ENCODE measurements around the gene MAPKAPK3.

The MAPKAPK3 gene

DNA sequence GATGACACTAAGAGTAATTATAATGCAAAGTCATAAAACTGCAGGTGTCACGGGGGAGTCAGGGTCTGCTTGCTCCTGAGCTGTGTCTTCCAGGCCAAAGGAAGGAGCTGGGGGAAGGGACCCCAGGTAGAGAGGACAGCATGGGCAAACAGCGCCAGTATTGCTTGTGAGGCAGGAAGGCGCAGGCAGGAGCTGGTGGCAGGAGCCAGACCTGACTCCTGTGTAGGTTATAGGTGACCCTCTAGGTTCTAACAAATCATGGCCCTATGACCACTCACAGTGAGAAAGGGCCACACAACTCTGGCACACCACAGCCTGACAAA is 7.2 kb upstream of the MAPKAPK3 start:
- DNase-seq, result no peak

DNA sequence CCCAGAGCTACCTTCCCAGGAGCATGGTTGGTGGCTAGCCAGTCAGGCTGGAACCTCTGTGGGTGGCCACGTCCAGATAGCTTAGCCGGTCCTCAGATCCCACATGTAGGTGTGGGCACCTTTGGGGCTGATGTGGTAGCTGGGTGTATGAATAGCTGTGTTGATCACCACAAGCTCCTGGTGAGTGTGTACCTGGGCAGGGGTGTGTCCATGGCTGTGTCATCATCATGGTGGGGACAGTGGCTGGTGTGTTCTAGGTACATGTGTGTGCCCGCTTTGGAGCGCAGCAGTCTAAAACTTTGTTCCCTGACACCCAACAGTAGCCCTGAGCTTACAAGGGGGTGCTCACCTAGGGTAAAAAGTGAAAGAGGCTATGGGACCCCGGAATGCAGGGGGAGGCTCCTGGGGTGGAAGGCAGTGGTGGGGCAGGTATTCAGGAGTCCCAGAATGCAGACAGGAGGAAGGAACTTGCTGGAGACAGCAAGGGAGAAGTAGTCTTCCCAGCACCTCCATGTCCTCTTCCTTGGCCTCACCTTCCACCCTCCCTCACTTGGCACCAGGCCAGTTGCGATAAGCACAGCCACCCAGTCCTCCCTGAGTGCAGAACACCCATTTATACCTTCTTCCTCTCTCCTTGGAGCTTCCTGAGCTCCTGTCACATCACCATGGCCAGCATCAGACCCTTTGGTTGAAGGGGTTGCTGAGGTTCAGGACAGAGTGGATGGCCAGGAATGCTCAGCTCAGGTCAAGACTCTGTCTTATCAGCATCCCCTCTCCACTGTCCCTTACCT is 6.6 kb upstream of the MAPKAPK3 start:
- DNase-seq, result no peak

DNA sequence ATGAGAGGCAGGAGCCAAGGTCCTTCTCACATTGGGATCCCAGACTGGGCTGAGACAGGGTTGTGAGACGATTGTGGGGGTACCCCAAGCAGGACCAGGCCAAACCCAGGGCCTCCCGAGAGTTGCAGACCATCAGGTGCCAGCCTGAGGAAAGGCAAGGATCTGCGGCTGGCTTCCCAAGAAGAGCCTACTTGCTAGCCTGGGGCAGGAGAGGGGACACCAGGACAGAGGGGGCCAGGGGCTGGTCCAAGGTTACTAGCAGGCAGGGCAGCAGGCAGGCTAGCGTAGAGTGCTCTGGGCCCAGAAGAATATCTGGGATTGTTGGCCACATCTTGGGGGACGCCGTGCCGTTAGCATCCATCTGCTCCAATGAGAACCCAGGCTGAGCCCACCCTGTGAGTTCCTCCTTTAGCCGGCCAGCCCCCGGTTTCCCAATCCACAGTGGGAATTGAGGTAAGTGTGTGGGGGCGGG is 5.9 kb upstream of the MAPKAPK3 start:
- no peak for DNase-seq

DNA sequence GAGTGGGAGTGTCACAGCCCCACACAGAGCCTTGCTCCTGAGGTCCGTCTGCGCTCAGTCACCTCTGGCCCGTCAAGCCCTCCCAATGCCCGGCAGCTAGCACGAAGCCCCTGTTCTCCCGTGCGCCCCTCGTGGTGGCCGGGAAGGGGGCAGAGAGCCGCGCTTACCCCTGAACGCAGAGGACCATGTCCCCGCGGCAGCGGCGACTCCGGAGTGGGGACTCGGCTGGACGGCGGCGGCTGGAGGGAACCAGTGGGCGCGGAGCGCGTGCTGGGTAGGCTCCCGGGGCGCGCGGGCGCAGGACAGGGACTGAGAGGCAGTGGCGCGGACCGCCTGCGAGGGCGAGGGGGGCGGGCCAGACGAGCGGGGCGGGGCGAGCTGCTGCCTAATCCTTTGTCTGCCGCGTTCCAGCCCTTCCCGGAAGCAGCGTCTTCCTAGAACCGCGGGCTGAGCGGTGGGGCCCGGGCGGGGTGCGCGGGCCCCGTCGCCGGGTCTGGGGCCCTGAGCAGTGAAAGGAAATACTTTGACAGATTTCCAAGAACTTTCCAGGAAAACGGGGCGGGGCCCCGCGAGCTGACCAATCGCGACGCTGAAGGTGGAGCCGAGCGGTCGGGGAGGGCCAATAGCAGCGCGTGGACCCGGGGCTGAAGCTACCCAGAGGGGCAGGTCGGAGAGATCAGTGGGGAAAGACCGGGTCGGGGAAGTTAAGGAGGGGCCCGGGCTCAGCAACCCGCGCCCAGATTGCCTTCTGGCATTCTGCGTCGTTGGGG is 5.3 kb upstream of the MAPKAPK3 start, which contains the start of gene CISH:
Gene CISH, minus strand, starts transcription at position 311 of the 770 bp plus-strand sequence. Its CDS starts 124 bp downstream, at position 187.
- DNase-seq, result peak; percentile 95

DNA sequence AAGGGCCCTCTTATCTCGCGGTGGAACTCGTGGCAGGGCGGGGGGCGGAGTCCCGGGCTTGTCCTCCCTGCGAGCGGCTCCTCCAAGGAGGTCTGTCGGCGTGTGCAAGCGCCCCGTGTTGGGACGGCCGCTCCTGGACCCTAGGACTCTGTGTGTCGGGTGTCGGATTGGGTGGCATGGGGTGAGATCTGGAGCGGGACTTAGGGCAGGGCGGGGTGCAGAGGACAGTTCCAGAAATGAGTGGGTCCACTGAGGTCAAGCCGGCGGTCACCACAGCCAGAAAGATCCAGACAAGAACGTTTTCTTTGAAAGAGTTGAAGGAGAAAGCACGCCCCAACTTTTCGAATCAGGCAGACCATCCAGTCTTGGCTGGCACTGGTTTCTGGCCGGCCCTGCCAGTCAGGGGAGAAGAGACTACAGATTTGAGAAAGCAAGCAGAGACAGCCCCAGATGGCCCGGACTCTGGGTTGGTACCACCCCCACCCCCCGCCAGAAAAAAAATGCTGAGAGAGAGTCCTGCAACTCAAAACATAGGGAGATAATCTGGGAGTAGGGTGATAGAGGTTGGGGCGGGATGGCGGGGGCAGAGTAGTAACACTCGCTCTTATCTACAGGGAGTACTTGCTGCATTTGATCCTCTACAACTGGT is 4.6 kb upstream of the MAPKAPK3 start:
- no peak for DNase-seq

DNA sequence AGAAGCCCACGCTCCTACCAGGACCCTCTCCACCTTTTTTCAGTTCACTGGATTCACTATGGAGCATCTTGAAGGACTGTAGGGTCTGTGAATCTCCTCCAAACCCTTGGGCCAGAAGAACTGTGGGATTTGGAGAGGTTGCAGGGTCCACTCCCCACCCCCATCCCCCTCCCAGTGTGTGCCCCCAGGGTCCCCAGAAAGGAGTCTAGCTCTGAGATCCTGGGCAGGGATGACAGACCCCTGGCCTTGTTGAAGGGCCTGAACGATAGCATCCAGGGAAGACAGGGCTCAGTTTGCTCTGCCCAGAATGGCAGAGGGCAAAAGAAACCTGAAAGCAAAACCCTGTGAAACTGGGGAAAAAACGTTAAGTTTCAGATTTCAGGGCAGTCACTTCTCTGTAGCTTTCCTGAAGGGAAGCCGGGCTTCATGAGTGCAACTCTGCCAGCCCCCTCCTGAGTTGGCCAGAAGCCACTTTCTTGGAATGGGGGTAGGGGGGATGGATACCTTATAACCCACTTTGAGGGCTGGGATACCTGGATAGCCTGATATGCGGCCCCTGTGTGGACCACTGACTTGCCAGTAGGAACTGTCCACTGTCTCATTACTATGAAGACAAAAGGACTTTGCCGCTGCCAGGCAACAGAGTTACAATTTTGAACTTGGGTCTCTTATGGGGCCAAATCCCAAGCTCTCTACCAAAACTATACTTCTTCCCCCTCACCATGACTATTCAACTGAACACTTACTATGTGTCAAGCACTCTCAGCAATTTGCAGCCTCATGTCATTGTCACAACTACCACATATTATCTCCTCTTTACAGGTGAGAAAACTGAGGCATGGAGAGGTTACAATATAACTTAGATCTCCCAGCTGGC is 3.7 kb upstream of the MAPKAPK3 start:
- no peak for DNase-seq

DNA sequence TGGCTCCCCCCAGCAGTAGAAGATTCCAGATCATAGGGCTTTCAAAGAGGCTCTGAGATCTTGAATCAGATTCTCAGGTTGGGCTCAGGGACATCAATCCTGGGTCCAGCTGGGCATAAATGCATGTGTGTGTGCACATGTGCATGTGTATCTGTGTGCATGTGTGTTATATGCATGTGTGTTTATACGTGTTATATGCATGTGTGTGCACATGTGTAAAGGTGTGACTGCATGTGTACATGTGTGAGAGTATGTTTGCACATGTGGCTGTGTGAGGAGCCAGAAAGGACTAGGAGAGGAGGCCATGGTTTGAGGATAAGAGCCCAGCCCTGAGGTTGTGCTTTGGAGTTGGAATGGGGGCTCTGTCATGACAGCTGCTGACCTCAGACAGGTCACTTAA is 1.8 kb upstream of the MAPKAPK3 start:
- DNase-seq, result no peak

DNA sequence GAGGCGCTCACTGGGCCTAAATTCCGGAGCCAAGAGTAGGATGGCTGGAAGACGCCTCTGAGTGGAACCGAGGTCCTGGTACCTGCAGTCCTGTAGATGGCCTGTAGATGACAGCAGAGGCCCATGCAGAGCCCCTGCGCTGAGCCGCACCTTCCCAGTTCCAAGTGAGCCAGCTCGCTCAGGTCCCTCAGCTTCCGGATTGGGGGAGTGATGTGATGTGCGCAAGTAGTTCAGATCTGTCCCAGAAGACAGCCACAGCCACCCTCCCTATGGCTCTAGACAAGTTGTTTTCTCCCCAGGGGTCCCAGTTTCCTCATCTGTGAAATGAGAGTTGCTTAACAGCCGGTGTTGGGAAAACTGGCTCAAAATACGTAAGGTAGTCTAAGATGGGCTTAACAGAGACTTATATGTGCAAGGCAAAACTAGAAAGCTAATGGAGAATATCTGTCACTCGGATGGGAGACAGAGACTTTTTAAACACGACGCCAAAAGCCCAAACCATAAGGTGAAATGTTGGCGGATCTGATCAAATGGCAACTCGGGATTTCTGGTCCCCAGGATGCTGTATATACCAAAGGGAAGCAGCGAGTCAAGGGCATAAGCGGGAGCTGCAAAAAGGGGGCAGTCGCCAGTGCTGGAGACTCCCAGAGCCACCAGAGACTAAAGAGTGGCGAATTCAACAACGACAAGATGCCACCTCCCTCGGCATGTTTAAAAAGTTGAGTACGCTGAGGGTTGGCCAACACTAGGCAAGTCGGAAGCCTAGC is 765 bp upstream of the MAPKAPK3 start:
- peak; percentile 86 for DNase-seq

DNA sequence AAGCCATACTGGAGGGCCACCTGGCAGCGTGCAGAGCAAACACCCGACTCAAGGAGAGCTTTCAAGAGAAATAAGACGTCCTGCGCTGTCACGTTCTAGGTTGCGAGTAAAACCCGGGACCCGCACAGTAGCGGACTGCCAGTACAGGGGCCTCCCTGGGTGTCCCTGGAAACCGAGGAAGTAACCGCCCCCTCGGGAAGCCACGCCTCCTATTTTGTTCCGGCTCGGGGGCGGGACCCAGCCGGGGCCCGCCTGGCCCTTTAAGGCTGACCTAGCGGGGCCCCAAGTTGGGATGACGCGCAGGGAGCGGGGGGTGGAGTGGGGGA is 218 bp upstream of the MAPKAPK3 start:
- peak; percentile 95 for DNase-seq

DNA sequence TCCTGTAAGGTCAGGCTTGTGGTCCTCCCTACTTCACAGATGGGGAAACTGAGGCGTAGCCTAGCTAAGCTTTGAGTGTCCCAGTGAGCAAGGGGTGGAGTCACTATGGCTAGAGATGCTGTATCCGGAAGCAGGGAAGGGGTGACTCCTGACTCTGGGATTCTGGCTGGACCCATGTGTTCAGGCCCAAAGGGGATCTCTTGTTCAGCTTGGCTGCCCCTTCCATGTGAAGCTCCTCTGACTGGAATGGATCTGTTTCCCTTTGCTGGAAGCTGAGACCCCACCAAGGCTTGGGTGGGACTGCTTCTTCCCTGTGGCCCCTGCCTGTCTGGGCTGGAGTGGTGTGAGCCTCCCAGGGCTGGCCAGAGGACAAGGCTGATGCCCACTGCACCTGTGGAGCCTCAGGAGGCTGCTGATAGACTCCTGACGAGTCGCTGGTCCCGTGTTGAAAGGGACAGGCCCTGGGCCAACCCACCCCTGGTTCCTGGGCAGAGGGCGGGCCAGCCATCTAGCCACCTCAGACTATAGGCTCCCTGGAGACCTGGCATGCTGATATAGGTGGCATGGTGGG is 1.0 kb downstream of the MAPKAPK3 start:
- no peak for DNase-seq

DNA sequence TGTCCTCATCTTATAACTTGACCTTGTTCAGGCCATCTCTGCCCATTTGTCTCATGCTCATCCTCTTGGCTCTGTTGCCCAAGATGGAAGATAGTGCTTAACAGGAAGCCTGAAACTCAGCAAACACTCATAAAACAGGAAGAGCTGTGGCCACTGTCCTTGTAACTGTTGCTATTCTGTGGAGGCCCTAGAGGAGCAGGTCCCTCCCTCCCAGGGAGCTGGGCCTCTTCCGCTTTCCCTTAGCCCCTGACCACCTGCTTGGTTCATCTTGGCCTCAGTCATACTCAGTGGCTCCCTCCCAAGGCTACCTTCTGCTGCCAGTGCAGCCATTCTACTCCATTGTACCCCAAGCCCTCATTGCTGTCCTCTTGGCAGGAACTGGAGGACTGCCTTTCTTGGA is 3.5 kb downstream of the MAPKAPK3 start:
- DNase-seq, result no peak

DNA sequence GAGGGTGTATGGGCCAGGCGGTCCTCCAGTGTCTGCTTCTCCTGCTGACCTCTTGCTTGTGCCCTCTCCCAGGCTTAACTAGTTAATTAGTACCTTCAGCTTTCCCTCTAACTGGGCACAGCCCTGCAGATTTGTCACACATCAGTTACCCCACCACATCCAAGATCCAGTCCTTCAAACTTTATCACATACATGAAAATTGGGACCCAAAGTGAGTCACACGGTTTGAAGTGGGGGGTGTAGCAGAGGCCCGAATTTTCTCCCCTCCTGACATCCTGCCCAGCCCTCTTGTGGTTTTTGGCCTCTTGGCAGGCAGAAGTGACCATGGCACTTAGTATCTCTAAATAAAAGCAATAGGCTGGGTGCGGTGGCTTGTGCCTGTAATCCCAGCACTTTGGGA is 3.9 kb downstream of the MAPKAPK3 start:
- no peak for DNase-seq

DNA sequence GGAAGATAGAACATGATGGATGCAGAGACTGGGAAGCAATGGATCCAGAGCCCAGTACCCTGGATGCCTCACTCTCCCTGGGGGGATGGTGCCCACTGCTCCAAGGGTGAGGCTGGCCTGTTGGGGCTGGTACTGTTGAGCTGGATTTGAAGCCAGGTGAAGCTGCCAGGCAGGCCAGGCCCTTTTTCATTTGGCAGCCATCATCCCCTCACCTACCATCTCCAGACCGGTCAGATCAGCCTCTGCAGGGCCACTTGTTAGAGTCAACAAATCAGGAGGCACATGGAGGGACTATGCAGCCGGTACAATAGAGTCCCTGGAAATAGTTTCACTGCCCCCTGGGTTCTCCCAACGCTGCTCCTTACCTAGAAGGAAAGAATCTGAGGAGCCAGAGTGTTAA is 5.9 kb downstream of the MAPKAPK3 start:
- DNase-seq, result no peak

DNA sequence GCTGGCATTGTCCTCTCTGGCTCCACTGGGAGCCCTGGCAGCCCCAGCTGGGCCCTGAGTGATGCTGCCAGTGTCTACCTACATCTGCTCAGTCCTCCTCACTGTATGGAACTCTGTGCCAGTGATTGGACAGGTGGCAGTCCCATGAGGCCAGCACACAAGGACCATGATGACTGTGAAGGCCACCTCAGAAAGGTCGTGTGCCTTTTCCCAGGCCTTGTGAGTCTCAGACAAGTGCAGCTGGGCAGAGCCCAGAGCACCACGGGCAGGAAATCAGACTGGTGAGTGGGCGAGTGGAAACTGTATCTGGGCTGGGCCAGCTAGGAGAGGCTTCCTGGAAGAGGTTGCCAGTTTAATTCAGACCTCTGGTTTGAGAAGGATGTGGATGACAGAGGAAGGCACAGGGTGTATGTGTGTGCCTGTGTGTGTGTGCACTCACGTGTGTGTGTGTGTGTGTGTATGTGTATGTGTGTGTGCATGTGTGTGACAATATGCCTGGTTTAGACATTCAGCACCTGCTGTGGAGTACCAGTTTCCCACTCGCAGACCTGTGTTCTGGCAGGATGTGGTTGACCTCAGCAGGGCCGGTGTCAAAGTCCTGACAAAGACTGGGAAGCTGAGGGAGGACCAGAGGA is 7.0 kb downstream of the MAPKAPK3 start:
- peak; percentile 52 for DNase-seq

DNA sequence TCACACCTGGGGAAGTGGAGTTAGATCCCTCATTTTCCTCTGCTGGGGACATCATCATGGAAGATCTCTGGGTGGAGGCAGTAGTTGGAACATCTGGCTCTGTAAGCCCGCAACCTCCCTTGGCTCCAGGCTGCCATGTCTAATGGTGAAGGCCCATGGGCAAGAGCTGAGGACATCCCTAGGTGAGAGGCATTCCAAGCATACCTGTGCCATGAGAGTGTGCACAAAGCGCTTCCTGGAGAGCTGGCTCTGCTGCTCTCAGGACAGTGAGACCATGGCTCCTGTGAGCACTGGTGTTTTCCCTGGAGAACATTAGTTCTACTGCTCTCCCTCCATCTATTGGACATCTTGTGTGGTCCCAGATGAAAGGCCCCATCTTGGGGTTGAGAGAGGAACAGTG is 7.7 kb downstream of the MAPKAPK3 start:
- no peak for DNase-seq

DNA sequence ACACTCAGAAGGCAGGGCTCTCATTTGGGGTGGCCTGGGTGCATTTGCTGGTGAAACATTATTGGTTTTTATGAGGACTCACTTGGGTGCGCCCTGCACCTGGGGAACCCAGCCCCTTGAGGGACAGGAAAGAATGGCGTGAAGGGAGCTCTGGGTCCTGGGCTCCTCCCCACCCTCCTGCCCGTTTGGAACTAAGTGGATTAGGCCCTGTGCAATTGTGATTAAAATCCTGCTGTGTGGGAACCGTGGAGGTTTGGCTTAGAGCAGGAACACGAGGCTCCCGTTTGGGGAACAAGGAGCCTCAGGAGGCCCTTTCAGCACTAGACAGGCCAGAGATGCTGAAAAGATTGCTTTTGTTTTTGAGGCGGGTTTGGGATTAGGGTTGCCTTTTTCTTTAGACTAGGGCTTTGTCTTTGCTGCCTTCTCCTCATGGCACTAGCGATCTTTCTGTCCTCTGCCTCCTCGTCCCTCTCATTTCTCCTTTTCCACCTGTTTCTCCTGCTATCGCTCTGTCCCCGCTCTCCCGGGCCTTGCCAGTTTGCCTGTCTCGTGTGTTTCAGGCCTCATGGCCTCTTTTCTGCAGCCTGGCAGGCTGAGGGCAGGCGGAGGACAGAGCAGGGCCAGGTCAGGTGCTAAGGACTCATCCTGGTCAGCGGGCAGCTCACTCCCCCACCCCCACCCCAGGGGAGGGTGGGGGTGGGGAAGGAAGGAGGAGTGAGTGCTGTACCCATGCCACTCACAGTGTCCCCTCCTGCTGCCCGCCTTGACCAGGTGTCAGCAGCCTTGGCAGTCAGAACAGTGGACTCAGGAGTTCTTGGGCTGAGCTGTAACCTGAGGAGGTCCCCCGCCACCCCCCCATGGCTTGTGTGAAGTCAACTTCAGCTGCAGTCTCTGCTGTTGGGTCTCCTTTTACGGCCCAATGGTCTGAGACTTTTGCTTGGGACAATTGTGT is 8.6 kb downstream of the MAPKAPK3 start:
- DNase-seq, result no peak

DNA sequence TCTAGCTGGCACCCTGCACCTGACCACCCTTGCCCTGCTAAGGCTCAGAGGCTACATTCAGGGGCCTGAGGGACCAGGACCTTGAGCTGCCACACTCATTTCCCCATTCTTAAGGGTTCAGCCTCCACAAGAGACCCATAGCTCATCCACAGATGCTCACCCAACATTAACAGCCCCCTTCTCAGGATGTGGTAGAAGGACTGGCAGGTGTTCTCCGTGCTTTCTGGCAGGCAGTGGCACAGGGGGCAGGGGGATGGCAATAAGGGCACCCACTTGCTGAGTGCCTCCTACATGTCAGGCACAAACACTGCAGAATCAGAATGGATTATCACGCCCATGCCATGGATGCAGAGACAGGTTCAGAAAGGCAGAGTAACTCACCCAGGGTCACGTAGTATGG is 9.4 kb downstream of the MAPKAPK3 start:
- DNase-seq, result no peak

DNA sequence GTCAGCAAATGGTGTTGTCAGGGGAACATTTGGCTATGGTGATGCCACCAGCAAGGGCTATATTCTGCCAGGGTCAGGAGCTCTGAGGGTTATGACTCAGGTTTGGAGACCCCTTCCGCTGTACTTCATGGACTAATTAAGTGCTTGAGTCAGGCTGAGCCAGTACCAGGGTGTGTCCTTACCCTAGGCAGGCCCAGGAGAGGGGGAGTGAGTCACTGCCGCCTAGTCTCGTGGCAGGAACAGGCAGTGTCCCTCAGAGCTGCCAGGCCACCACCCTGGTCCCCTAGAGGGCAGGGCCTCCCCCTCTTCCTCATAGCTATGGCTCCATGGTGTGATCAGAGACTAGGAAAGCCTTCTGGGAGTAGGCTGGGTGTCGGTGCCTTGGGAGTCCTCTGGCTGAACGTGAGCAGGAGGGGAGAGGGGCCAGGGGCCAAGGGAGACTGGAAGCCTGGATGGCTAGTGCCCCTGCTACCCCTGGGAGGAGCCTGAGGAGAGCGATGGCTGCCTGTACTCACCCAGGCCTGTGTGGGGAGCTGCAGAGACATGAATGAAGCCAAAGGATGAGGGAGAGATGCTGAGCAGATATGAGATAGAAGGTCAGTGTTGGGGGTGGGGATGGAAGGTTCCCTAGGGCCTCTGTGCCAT is 10.6 kb downstream of the MAPKAPK3 start:
- no peak for DNase-seq

DNA sequence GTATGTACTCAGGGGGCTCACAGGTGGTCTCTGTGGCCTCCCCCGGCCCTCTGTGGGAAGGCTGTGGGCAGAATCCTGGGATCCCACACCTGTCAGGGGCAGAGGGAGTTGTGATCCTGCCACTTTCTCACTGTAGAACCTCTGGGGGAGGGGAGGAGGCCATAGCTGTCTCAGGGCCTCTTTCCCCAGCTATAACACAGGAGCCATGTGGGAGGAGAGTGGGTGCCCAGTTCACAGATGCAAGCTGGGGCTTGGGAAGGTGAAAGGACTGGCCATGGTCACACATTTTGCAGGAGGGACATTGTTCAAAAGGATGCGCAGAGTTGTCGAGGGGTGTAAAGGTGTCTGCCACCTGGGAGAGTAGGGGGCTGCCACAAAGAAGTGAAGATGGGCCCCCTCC is 11.7 kb downstream of the MAPKAPK3 start:
- DNase-seq, result no peak

DNA sequence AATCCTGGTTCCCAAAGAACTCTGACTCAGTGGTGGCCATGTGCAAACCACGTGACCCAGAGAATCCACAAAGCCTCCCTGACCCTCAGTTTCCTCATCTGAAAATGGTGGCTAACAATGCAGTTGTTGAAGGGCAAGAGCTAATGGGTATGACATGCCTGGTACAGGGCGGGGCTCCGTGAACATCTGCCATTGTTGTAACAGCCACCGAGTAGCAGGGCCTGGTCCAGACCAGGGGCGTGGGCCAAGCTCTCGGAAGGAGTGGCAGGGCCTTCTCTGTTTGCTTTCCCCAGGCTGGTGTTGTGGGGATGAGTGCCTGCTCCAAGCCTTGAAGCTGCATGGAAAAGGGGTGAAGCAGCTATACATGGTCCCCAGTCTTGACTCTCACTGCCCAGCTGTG is 13.4 kb downstream of the MAPKAPK3 start:
- no peak for DNase-seq
